HFFc6 (cell line): ENCODE measurements around the gene PTGDR2. TPM values are rescaled to one million over a fixed set of nuclear protein-coding genes. Genes with fewer than 3 reads are reported as not detected.

Source experiments
- DNase-seq: peaks from one replicate; pipeline ENCODE4 v3.0.0-alpha.2; 2018
- H3K27ac Mint-ChIP-seq: 2 replicates; pipeline ENCODE4 v1.8.0; 2020; ENCODE audit warnings: mild to moderate bottlenecking, mixed read lengths
- H3K27me3 Mint-ChIP-seq: 2 replicates; pipeline ENCODE4 v1.8.0; 2021; ENCODE audit warnings: mild to moderate bottlenecking, moderate library complexity, mixed read lengths; ENCODE audit not compliant: insufficient read depth
- H3K36me3 Mint-ChIP-seq: 2 replicates; pipeline ENCODE4 v1.8.0; 2021; ENCODE audit warnings: low read depth, mixed read lengths
- H3K4me1 Mint-ChIP-seq: 2 replicates; pipeline ENCODE4 v1.8.0; 2020; ENCODE audit warnings: low read depth, mixed read lengths
- H3K4me3 Mint-ChIP-seq: 2 replicates; pipeline ENCODE4 v1.8.0; 2020; ENCODE audit warnings: mild to moderate bottlenecking, moderate library complexity, mixed read lengths
- H3K9me3 Mint-ChIP-seq: 2 replicates; pipeline ENCODE4 v1.8.0; 2020; ENCODE audit warnings: mild to moderate bottlenecking, mixed read lengths
- CTCF ChIP-seq: fragments of 200-600 bp; sonication (generic); IDR thresholded peaks from 2 replicates; pipeline ENCODE4 v1.5.0; 2021; ENCODE audit warnings: antibody characterized with exemption, mild to moderate bottlenecking
- total RNA-seq, 6 experiments: library from RNA; stranded (reverse); fragmentation: NEBNext Ultra II Directional; extraction: Animal tissue kit (Norgen Biotek cat#: 25700); gene quantifications; 2 replicates in 1 of 6; 3 replicates in 5 of 6; pipeline ENCODE4 v1.2.3, GENCODE V29; 2021

PTGDR2 gene
- total RNA-seq, 6 experiments from 2014 or later = not detected

GRCh38 chr11:60872961-60873524 lies 17.3 kb upstream of the PTGDR2 start:
- peaks cover 5% of the 10 kb centered on the region; the same call in 1 of the 2 replicates for H3K36me3 Mint-ChIP-seq
- peak overlapping the region; percentile 75 for H3K27ac Mint-ChIP-seq
- peaks cover 5% of the 10 kb centered on the region for H3K27me3 Mint-ChIP-seq
- H3K9me3 Mint-ChIP-seq = no peaks in the 10 kb centered on the region
- peak overlapping the region; percentile 17; the same call in 1 of the 2 replicates for H3K4me3 Mint-ChIP-seq
- TF ChIP-seq CTCF = no peak
- H3K4me1 Mint-ChIP-seq = peaks cover 23% of the 10 kb centered on the region
- DNase-seq = peak; percentile 68

GRCh38 chr11:60872124-60872960 lies 16.6 kb upstream of the PTGDR2 start:
- TF ChIP-seq CTCF = no peak
- Mint-ChIP-seq H3K4me3 (no peak overlapping the region), H3K27me3 (peaks cover 5% of the 10 kb centered on the region), H3K4me1 (peaks cover 23% of the 10 kb centered on the region), H3K27ac (no peak overlapping the region), H3K9me3 (no peaks in the 10 kb centered on the region), H3K36me3 (peaks cover under 1% of the 10 kb centered on the region; the same call in 1 of the 2 replicates)
- DNase-seq = no peak

- Mint-ChIP-seq H3K27me3 (peaks cover 5% of the 10 kb centered on the region), H3K4me3 (no peak overlapping the region; the same call in 1 of the 2 replicates), H3K36me3 (no peaks in the 10 kb centered on the region), H3K4me1 (peaks cover 23% of the 10 kb centered on the region), H3K9me3 (no peaks in the 10 kb centered on the region), H3K27ac (no peak overlapping the region)
- TF ChIP-seq CTCF = peak; percentile 37
- peak; percentile 32 for DNase-seq
Observed at GRCh38 chr11:60871378-60872061, 15.8 kb upstream of the PTGDR2 start.

- H3K9me3 Mint-ChIP-seq = no peaks in the 10 kb centered on the region
- H3K27me3 Mint-ChIP-seq = peaks cover 2% of the 10 kb centered on the region; the same call in 1 of the 2 replicates
- peaks cover 23% of the 10 kb centered on the region for H3K4me1 Mint-ChIP-seq
- TF ChIP-seq CTCF = no peak
- no peaks in the 10 kb centered on the region for H3K36me3 Mint-ChIP-seq
- no peak overlapping the region for H3K4me3 Mint-ChIP-seq
- no peak overlapping the region for H3K27ac Mint-ChIP-seq
- no peak for DNase-seq
Observed at GRCh38 chr11:60870733-60871377, 15.1 kb upstream of the PTGDR2 start.

GRCh38 chr11:60870276-60870675 lies 14.5 kb upstream of the PTGDR2 start:
- DNase-seq = no peak
- H3K4me1 Mint-ChIP-seq = peaks cover 23% of the 10 kb centered on the region

More at GRCh38 chr11:60870276-60870675, 14.5 kb upstream of the PTGDR2 start:
- no peak for TF ChIP-seq CTCF
- Mint-ChIP-seq H3K27me3 (peaks cover 5% of the 10 kb centered on the region), H3K36me3 (no peaks in the 10 kb centered on the region), H3K9me3 (no peaks in the 10 kb centered on the region), H3K27ac (no peak overlapping the region), H3K4me3 (no peak overlapping the region)
